HCT116 (cell line): ENCODE data around the gene TRRAP. TPM values are rescaled to one million over a fixed set of nuclear protein-coding genes. Genes with fewer than 3 reads are reported as not detected.

Source experiments
- ATAC-seq: fragments of 200-7000 bp; cut with Tn5 transposase; 2 replicates; pipeline ENCODE4 v1.9.1; 2020; ENCODE audit warnings: mild to moderate bottlenecking, moderate library complexity
- BruUV-seq: library from RNA; stranded (reverse); fragments of 400-500 nt; replicated peaks from 2 replicates; lab custom pipeline; 2021; lab: Mats Ljungman, UMichigan
- CTCF ChIA-PET: fragments of 300-600 bp; sonication (Branson Sonifier 250); formaldehyde crosslinking; loops from one replicate; lab custom pipeline; 2021; ENCODE audit warnings: antibody characterized with exemption; lab: Charles Lee
- POLR2A ChIA-PET: fragments of 300-600, 350-600 bp; sonication (Branson Sonifier 250); formaldehyde crosslinking; loops from one replicate; lab custom pipeline; 2021; ENCODE audit warnings: antibody characterized with exemption; lab: Charles Lee
- RAD21 ChIA-PET, 2 experiments: fragments of 300-600 bp; sonication (Branson Sonifier 250); formaldehyde crosslinking; loops; one replicate each; lab custom pipeline; 2023; ENCODE audit warnings: low total read pairs in 2 of 2; ENCODE audit not compliant: uncharacterized antibody in 2 of 2, unreplicated experiment in 2 of 2, low non-redundant PET in 1 of 2; lab: Charles Lee
- DNase-seq: peaks from one replicate; pipeline ENCODE4 v3.0.0-alpha.2; 2010; ENCODE audit warnings: low read depth, low spot score
- H2AFZ ChIP-seq: fragments of 200-600 bp; shearing (Covaris generic), sonication (generic); 2 replicates; pipeline ENCODE4 v1.6.1; 2017; ENCODE audit warnings: low read depth, mixed run types, mixed read lengths, antibody characterized with exemption, low read length; ENCODE audit not compliant: poor library complexity, severe bottlenecking
- H3K27ac ChIP-seq: 2 replicates; pipeline ENCODE4 v1.5.1; 2012; ENCODE audit warnings: low read depth, low read length
- H3K27me3 ChIP-seq: fragments of 200-600 bp; sonication (generic); 2 replicates; pipeline ENCODE4 v1.6.1; 2016; ENCODE audit warnings: mixed run types, low read length, mixed read lengths; ENCODE audit not compliant: insufficient read depth
- H3K36me3 ChIP-seq, 2 experiments: fragments of 200-500 bp in 1 of 2; fragments of 200-600 bp in 1 of 2; sonication (Bioruptor generic) in 1 of 2; sonication (generic) in 1 of 2; 2 replicates each; pipeline versions ENCODE4 v1.5.1 to v1.6.1; 2014 to 2016; ENCODE audit warnings: low read length in 2 of 2, inconsistent platforms in 1 of 2, mixed read lengths in 1 of 2, mixed run types in 1 of 2; ENCODE audit not compliant: insufficient read depth in 2 of 2, control insufficient read depth in 1 of 2
- H3K4me1 ChIP-seq, 2 experiments: fragments of 200-600 bp in 1 of 2; sonication (generic) in 1 of 2; 2 replicates each; pipeline versions ENCODE4 v1.5.1 to v1.6.1; 2012 to 2017; ENCODE audit warnings: low read length in 2 of 2, inconsistent platforms in 1 of 2, mild to moderate bottlenecking in 1 of 2, mixed read lengths in 1 of 2, mixed run types in 1 of 2, moderate library complexity in 1 of 2; ENCODE audit not compliant: insufficient read depth in 2 of 2, control insufficient read depth in 1 of 2
- H3K4me2 ChIP-seq: fragments of 200-600 bp; sonication (generic); 2 replicates; pipeline ENCODE4 v1.6.1; 2017; ENCODE audit warnings: mixed run types, low read length, mixed read lengths
- H3K4me3 ChIP-seq, 2 experiments: fragments of 200-600 bp in 1 of 2; sonication (generic) in 1 of 2; replicated peaks in 1 of 2; 2 replicates each; pipeline ENCODE4 v1.5.1; 2011 to 2016; ENCODE audit warnings: low read length in 2 of 2, control low read depth in 1 of 2, low read depth in 1 of 2, mild to moderate bottlenecking in 1 of 2, mixed read lengths in 1 of 2, mixed run types in 1 of 2
- H3K79me2 ChIP-seq: fragments of 200-600 bp; sonication (generic); 2 replicates; pipeline ENCODE4 v1.6.1; 2017; ENCODE audit warnings: mild to moderate bottlenecking, mixed run types, low read length, moderate library complexity, mixed read lengths; ENCODE audit not compliant: insufficient read depth
- H3K9ac ChIP-seq: fragments of 200-600 bp; sonication (generic); 2 replicates; pipeline ENCODE4 v1.6.1; 2016; ENCODE audit warnings: low read length, mixed read lengths
- H3K9me2 ChIP-seq: fragments of 200-600 bp; sonication (generic), shearing (Covaris generic); 2 replicates; pipeline ENCODE4 v1.6.1; 2017; ENCODE audit warnings: mixed run types, mild to moderate bottlenecking, moderate library complexity; ENCODE audit not compliant: insufficient read depth
- H3K9me3 ChIP-seq, 2 experiments: fragments of 200-500 bp in 1 of 2; fragments of 200-600 bp in 1 of 2; sonication (Bioruptor generic) in 1 of 2; sonication (generic) in 1 of 2; 2 replicates each; pipeline ENCODE4 v1.6.1; 2014 to 2017; ENCODE audit warnings: low read length in 2 of 2, mixed read lengths in 2 of 2, inconsistent platforms in 1 of 2, low read depth in 1 of 2, mild to moderate bottlenecking in 1 of 2, mixed run types in 1 of 2, moderate library complexity in 1 of 2; ENCODE audit not compliant: control insufficient read depth in 1 of 2, insufficient read depth in 1 of 2
- H4K20me1 ChIP-seq: fragments of 200-600 bp; sonication (generic), shearing (Covaris generic); 2 replicates; pipeline ENCODE4 v1.6.1; 2017; ENCODE audit warnings: mixed run types, mild to moderate bottlenecking, moderate library complexity; ENCODE audit not compliant: insufficient read depth
- CBX3 ChIP-seq: IDR thresholded peaks from 2 replicates; pipeline ENCODE4 v1.6.1; 2012; ENCODE audit warnings: low read depth
- CEBPB ChIP-seq: IDR thresholded peaks from 2 replicates; pipeline ENCODE4 v1.6.1; 2012; ENCODE audit warnings: low read depth
- EGR1 ChIP-seq: IDR thresholded peaks from 2 replicates; pipeline ENCODE4 v1.6.1; 2012; ENCODE audit warnings: low read depth
- ELF1 ChIP-seq: IDR thresholded peaks from 2 replicates; pipeline ENCODE4 v1.6.1; 2012; ENCODE audit warnings: low read depth, borderline replicate concordance
- EZH2 ChIP-seq: fragments of 200-600 bp; sonication (generic); IDR thresholded peaks from 2 replicates; pipeline ENCODE4 v1.6.1; 2017; ENCODE audit warnings: antibody characterized with exemption, mixed run types
- FOSL1 ChIP-seq: IDR thresholded peaks from 2 replicates; pipeline ENCODE4 v1.6.1; 2012; ENCODE audit warnings: low read depth
- JUND ChIP-seq: IDR thresholded peaks from 2 replicates; pipeline ENCODE4 v1.6.1; 2012
- POLR2A ChIP-seq: IDR thresholded peaks from 2 replicates; pipeline ENCODE4 v1.7.0; 2011; ENCODE audit warnings: borderline replicate concordance; ENCODE audit not compliant: insufficient read depth, insufficient read length; ENCODE audit errors: extremely low read depth
- POLR2AphosphoS5 ChIP-seq: IDR thresholded peaks from 2 replicates; pipeline ENCODE4 v1.6.1; 2011; ENCODE audit warnings: mild to moderate bottlenecking, low read depth, low read length, moderate library complexity
- SIN3A ChIP-seq: IDR thresholded peaks from 2 replicates; pipeline ENCODE4 v1.6.1; 2012; ENCODE audit warnings: low read depth
- SRF ChIP-seq: IDR thresholded peaks from 2 replicates; pipeline ENCODE4 v1.6.1; 2012; ENCODE audit warnings: low read depth
- TCF7L2 ChIP-seq: IDR thresholded peaks from 2 replicates; pipeline ENCODE4 v1.7.0; 2011; ENCODE audit warnings: borderline replicate concordance, inconsistent platforms; ENCODE audit not compliant: insufficient read depth, insufficient read length; ENCODE audit errors: extremely low read depth
- ZFX ChIP-seq: fragments of 450-650 bp; IDR thresholded peaks from 2 replicates; pipeline ENCODE4 v1.6.1; 2017
- ZNF274 ChIP-seq: fragments of 200-500 bp; sonication (Bioruptor generic); IDR thresholded peaks from 2 replicates; pipeline ENCODE4 v1.6.1; 2014; ENCODE audit warnings: mild to moderate bottlenecking, low read depth, low read length, inconsistent platforms
- intact Hi-C: fragments of 100-400 bp; cut with micrococcal nuclease; formaldehyde crosslinking; loops from 2 replicates; pipeline ENCODE4 v1.10.0; 2022
- total RNA-seq: library from RNA; stranded (reverse); gene quantifications from one replicate; pipeline ENCODE4 v1.2.1, GENCODE V29; 2021; ENCODE audit not compliant: unreplicated experiment
- TF ChIP-seq, protein P1 (sequence below): IDR thresholded peaks from 2 replicates; pipeline ENCODE4 v1.6.1; 2012; ENCODE audit warnings: low read depth
- TF ChIP-seq, protein P2 (sequence below): IDR thresholded peaks from 2 replicates; pipeline ENCODE4 v1.6.1; 2011; ENCODE audit warnings: mild to moderate bottlenecking, low read length, moderate library complexity; ENCODE audit not compliant: insufficient replicate concordance; ENCODE audit errors: extremely low read depth
- TF ChIP-seq, protein P3 (sequence below): IDR thresholded peaks from 2 replicates; pipeline ENCODE4 v1.6.1; 2012
- TF ChIP-seq, protein P4 (sequence below), 3 experiments: fragments of 200-600 bp in 1 of 3; sonication (generic) in 1 of 3; IDR thresholded peaks in 2 of 3; conservative IDR thresholded peaks in 1 of 3; 2 replicates each; pipeline ENCODE4 v1.5.1; 2012 to 2017; ENCODE audit warnings: low read depth in 2 of 3, low read length in 2 of 3, antibody characterized with exemption in 1 of 3, borderline replicate concordance in 1 of 3, control low read depth in 1 of 3, mild to moderate bottlenecking in 1 of 3, mixed read lengths in 1 of 3, mixed run types in 1 of 3, moderate library complexity in 1 of 3; ENCODE audit not compliant: insufficient read depth in 1 of 3

The TRRAP gene
- total RNA-seq, 1 experiment from 2014 or later, result 44.5 TPM

DNA sequence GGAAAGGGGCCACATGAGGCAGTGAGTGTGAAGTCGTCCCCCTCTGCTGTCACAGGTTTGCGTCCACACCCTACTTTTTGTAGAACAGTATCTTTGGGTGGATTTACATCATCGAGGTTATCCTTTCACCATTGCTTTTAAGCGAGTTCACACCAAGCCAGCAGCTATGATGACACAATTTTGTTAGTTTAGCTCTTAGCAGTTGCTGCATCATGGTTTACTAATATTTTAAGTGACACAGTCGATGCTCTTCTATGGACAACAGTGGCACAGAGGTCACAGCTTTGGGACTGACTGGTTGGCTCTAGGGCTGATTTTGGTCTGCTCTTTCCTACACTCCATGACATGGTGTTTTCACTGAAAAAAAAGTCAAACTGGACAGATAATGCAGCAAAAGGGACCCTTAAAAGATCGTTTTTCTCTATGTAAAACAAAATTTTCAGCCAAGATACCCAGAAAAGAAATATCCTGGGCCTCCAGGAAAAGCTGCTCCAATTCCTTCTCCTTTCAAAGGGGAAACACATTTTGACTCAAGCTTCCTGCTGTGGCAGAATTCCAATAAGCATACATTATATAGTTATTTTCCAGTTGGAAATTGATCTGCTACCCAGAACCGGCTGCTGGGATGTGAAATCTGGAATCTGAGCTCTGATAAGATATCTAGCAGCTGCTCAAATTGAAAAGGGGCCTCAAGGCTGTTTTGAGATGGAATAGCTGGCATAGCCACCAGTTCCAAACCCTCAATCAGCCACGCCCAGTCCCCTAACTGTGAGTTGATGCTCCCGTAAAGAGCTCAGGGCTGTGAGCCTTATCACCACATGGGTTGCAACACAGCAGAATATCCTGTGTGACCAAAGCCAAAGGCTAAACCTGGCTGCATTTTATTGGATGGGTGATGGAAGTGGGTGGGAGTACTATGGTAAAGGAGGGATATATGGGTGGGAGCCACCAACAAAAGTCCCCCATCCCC lies 151.4 kb downstream of the TRRAP start:
- intact Hi-C loops, result no loop called here
- Histone ChIP-seq H3K27me3 (no peaks in the 10 kb centered on the region), H3K27ac (no peak overlapping the region), H3K9ac (no peak overlapping the region), H3K4me3 (no peak overlapping the region), H3K36me3 (peaks cover 19 to 27% of the 10 kb centered on the region in 2 experiments; a peak in 2 of 4 replicates), H2AFZ (no peak overlapping the region), H3K9me2 (no peaks in the 10 kb centered on the region), H3K4me2 (no peak overlapping the region), H3K4me1 (no peaks in the 10 kb centered on the region), H4K20me1 (no peaks in the 10 kb centered on the region), H3K9me3 (no peaks in the 10 kb centered on the region), H3K79me2 (no peaks in the 10 kb centered on the region)
- CTCF ChIA-PET, result no interaction called here
- TF ChIP-seq POLR2AphosphoS5, result no peak
- TF ChIP-seq SRF, result no peak
- TF ChIP-seq FOSL1, result no peak
- TF ChIP-seq EZH2, result no peak
- TF ChIP-seq ELF1, result no peak
- no peak for TF ChIP-seq SIN3A
- TF ChIP-seq ZNF274, result no peak
- TF ChIP-seq, protein P1, sequence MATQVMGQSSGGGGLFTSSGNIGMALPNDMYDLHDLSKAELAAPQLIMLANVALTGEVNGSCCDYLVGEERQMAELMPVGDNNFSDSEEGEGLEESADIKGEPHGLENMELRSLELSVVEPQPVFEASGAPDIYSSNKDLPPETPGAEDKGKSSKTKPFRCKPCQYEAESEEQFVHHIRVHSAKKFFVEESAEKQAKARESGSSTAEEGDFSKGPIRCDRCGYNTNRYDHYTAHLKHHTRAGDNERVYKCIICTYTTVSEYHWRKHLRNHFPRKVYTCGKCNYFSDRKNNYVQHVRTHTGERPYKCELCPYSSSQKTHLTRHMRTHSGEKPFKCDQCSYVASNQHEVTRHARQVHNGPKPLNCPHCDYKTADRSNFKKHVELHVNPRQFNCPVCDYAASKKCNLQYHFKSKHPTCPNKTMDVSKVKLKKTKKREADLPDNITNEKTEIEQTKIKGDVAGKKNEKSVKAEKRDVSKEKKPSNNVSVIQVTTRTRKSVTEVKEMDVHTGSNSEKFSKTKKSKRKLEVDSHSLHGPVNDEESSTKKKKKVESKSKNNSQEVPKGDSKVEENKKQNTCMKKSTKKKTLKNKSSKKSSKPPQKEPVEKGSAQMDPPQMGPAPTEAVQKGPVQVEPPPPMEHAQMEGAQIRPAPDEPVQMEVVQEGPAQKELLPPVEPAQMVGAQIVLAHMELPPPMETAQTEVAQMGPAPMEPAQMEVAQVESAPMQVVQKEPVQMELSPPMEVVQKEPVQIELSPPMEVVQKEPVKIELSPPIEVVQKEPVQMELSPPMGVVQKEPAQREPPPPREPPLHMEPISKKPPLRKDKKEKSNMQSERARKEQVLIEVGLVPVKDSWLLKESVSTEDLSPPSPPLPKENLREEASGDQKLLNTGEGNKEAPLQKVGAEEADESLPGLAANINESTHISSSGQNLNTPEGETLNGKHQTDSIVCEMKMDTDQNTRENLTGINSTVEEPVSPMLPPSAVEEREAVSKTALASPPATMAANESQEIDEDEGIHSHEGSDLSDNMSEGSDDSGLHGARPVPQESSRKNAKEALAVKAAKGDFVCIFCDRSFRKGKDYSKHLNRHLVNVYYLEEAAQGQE, result no peak
- TF ChIP-seq, protein P2, sequence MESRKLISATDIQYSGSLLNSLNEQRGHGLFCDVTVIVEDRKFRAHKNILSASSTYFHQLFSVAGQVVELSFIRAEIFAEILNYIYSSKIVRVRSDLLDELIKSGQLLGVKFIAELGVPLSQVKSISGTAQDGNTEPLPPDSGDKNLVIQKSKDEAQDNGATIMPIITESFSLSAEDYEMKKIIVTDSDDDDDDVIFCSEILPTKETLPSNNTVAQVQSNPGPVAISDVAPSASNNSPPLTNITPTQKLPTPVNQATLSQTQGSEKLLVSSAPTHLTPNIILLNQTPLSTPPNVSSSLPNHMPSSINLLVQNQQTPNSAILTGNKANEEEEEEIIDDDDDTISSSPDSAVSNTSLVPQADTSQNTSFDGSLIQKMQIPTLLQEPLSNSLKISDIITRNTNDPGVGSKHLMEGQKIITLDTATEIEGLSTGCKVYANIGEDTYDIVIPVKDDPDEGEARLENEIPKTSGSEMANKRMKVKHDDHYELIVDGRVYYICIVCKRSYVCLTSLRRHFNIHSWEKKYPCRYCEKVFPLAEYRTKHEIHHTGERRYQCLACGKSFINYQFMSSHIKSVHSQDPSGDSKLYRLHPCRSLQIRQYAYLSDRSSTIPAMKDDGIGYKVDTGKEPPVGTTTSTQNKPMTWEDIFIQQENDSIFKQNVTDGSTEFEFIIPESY, result no peak
- no peak for TF ChIP-seq TCF7L2
- no peak for TF ChIP-seq EGR1
- TF ChIP-seq JUND, result no peak
- no peak for TF ChIP-seq CEBPB
- TF ChIP-seq CBX3, result no peak
- TF ChIP-seq ZFX, result no peak
- TF ChIP-seq, protein P3, sequence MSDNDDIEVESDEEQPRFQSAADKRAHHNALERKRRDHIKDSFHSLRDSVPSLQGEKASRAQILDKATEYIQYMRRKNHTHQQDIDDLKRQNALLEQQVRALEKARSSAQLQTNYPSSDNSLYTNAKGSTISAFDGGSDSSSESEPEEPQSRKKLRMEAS, result no peak
- no peak for TF ChIP-seq POLR2A
- TF ChIP-seq, protein P4, sequence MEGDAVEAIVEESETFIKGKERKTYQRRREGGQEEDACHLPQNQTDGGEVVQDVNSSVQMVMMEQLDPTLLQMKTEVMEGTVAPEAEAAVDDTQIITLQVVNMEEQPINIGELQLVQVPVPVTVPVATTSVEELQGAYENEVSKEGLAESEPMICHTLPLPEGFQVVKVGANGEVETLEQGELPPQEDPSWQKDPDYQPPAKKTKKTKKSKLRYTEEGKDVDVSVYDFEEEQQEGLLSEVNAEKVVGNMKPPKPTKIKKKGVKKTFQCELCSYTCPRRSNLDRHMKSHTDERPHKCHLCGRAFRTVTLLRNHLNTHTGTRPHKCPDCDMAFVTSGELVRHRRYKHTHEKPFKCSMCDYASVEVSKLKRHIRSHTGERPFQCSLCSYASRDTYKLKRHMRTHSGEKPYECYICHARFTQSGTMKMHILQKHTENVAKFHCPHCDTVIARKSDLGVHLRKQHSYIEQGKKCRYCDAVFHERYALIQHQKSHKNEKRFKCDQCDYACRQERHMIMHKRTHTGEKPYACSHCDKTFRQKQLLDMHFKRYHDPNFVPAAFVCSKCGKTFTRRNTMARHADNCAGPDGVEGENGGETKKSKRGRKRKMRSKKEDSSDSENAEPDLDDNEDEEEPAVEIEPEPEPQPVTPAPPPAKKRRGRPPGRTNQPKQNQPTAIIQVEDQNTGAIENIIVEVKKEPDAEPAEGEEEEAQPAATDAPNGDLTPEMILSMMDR (IDR thresholded peaks at IDR 0.05 in 2 of 3, conservative IDR thresholded peaks at IDR 0.05 in 1 of 3; ENCODE audit: borderline replicate concordance in 1 of 3, insufficient read depth in 1 of 3, low read depth in 2 of 3, low read length in 2 of 3), result no peak
- DNase-seq, result no peak
- no peak for ATAC-seq
- RAD21 ChIA-PET, result interaction anchor here in 1 of 2 experiments (0.7 kb wide), 1 partner anchor 157 kb away, joined by 4 read pairs; no protein-coding TSS in a partner anchor
- POLR2A ChIA-PET, result no interaction called here
- BruUV-seq, result TSS peak; percentile 9
